ENCODE measurements around the gene CAMTA1. TPM values are rescaled to one million over a fixed set of nuclear protein-coding genes. Genes with fewer than 3 reads are reported as not detected.

The CAMTA1 gene
- total RNA-seq, 1 donor from 2014 or later = 62.9 TPM

GRCh38 chr1:7426780-7427604 is 641.7 kb downstream of the CAMTA1 start:
- H3K9me3 ChIP-seq = no peaks in the 10 kb centered on the region
- TF ChIP-seq POLR2AphosphoS5 (IDR thresholded peaks at IDR 0.05; ENCODE audit: insufficient read depth in 1 of 2, low read depth in 1 of 2) = no peak
- TF ChIP-seq POLR2A (IDR thresholded peaks at IDR 0.05) = no peak
- no peak for TF ChIP-seq CTCF (IDR thresholded peaks at IDR 0.05)
- no peak overlapping the region for H3K27ac ChIP-seq
- no peak overlapping the region for H3K4me3 ChIP-seq
- H3K4me1 ChIP-seq = peaks cover 3% of the 10 kb centered on the region
- no peaks in the 10 kb centered on the region for H3K36me3 ChIP-seq
- intact Hi-C loops (cut with DNase I) = no loop called here
- no peak for DNase-seq (ENCODE audit: extremely low spot score in 2 of 2)
- H3K27me3 ChIP-seq = no peaks in the 10 kb centered on the region

- intact Hi-C loops (cut with DNase I) = no loop called here
- Histone ChIP-seq H3K36me3 (no peaks in the 10 kb centered on the region), H3K4me1 (peaks cover 3% of the 10 kb centered on the region), H3K27me3 (no peaks in the 10 kb centered on the region), H3K4me3 (no peak overlapping the region), H3K27ac (no peak overlapping the region), H3K9me3 (no peaks in the 10 kb centered on the region)
- TF ChIP-seq POLR2A (IDR thresholded peaks at IDR 0.05) (no peak), POLR2AphosphoS5 (IDR thresholded peaks at IDR 0.05; ENCODE audit: insufficient read depth in 1 of 2, low read depth in 1 of 2) (no peak), CTCF (IDR thresholded peaks at IDR 0.05) (no peak)
- no peak for DNase-seq (ENCODE audit: extremely low spot score in 2 of 2)
Measured at GRCh38 chr1:7427605-7428300, 642.5 kb downstream of the CAMTA1 start.

- H3K4me3 ChIP-seq = no peak overlapping the region
- H3K4me1 ChIP-seq = peaks cover 3% of the 10 kb centered on the region
- TF ChIP-seq POLR2A (IDR thresholded peaks at IDR 0.05) (no peak), POLR2AphosphoS5 (IDR thresholded peaks at IDR 0.05; ENCODE audit: insufficient read depth in 1 of 2, low read depth in 1 of 2) (no peak), CTCF (IDR thresholded peaks at IDR 0.05) (no peak)
- no peaks in the 10 kb centered on the region for H3K36me3 ChIP-seq
- no peaks in the 10 kb centered on the region for H3K27me3 ChIP-seq
- intact Hi-C loops (cut with DNase I) = no loop called here
- H3K9me3 ChIP-seq = no peaks in the 10 kb centered on the region
- H3K27ac ChIP-seq = no peak overlapping the region
- no peak for DNase-seq (ENCODE audit: extremely low spot score in 2 of 2)
Measured at GRCh38 chr1:7429290-7429689, 644.0 kb downstream of the CAMTA1 start.

GRCh38 chr1:7430047-7430608 is 644.9 kb downstream of the CAMTA1 start:
- Histone ChIP-seq H3K27ac (no peak overlapping the region), H3K9me3 (no peaks in the 10 kb centered on the region), H3K4me3 (no peak overlapping the region), H3K27me3 (no peaks in the 10 kb centered on the region), H3K4me1 (peaks cover 3% of the 10 kb centered on the region), H3K36me3 (no peaks in the 10 kb centered on the region)
- intact Hi-C loops (cut with DNase I) = no loop called here
- no peak for TF ChIP-seq CTCF (IDR thresholded peaks at IDR 0.05)
- no peak for TF ChIP-seq POLR2AphosphoS5 (IDR thresholded peaks at IDR 0.05; ENCODE audit: insufficient read depth in 1 of 2, low read depth in 1 of 2)
- no peak for DNase-seq (ENCODE audit: extremely low spot score in 2 of 2)
